GM23338 (cell line): ENCODE results near the gene ELANE. TPM values are rescaled to one million over a fixed set of nuclear protein-coding genes. Genes with fewer than 3 reads are reported as not detected.

Experiments
- ATAC-seq: fragments of 200-7000 bp; cut with Tn5 transposase; 3 replicates; pipeline ENCODE4 v1.9.1; 2020
- DNase-seq: peaks from one replicate; pipeline ENCODE4 v3.0.0-alpha.2; 2015; ENCODE audit warnings: low spot score
- H2AFZ ChIP-seq: fragments of 200-600 bp; sonication (generic); 2 replicates; pipeline ENCODE4 v1.8.0; 2016; ENCODE audit warnings: antibody characterized with exemption, mild to moderate bottlenecking, moderate library complexity
- H3F3A ChIP-seq: fragments of 200-600 bp; sonication (generic); replicated peaks from 2 replicates; pipeline ENCODE4 v1.8.0; 2017; ENCODE audit warnings: antibody characterized with exemption, mixed run types, low read depth
- H3K27ac ChIP-seq: fragments of 200-600 bp; sonication (generic); 2 replicates; pipeline ENCODE4 v1.6.1; 2016; ENCODE audit warnings: low read depth
- H3K27me3 ChIP-seq: fragments of 200-600 bp; sonication (generic); 2 replicates; pipeline ENCODE4 v1.8.0; 2016; ENCODE audit warnings: mild to moderate bottlenecking, mixed run types, moderate library complexity; ENCODE audit not compliant: insufficient read depth
- H3K36me3 ChIP-seq: fragments of 200-600 bp; sonication (generic); 2 replicates; pipeline ENCODE4 v1.8.0; 2016; ENCODE audit warnings: mild to moderate bottlenecking; ENCODE audit not compliant: insufficient read depth
- H3K4me1 ChIP-seq: fragments of 200-600 bp; sonication (generic); 2 replicates; pipeline ENCODE4 v1.8.0; 2016; ENCODE audit warnings: mild to moderate bottlenecking, moderate library complexity; ENCODE audit not compliant: insufficient read depth
- H3K4me2 ChIP-seq: fragments of 200-600 bp; sonication (generic); 2 replicates; pipeline ENCODE4 v1.7.1; 2017; ENCODE audit warnings: mixed run types
- H3K4me3 ChIP-seq: fragments of 200-600 bp; sonication (generic); 2 replicates; pipeline ENCODE4 v1.6.1; 2016; ENCODE audit warnings: mixed run types
- H3K79me2 ChIP-seq: fragments of 200-600 bp; sonication (generic); replicated peaks from 2 replicates; pipeline ENCODE4 v1.8.0; 2017; ENCODE audit warnings: mild to moderate bottlenecking; ENCODE audit not compliant: insufficient read depth
- H3K9me2 ChIP-seq: fragments of 200-600 bp; sonication (generic); 2 replicates; pipeline ENCODE4 v1.8.0; 2017; ENCODE audit not compliant: insufficient read depth
- H4K20me1 ChIP-seq: fragments of 200-600 bp; sonication (generic); replicated peaks from 2 replicates; pipeline ENCODE4 v1.8.0; 2017; ENCODE audit warnings: mild to moderate bottlenecking; ENCODE audit not compliant: insufficient read depth
- H3K27ac Mint-ChIP-seq: 2 replicates; pipeline ENCODE4 v1.8.0; 2020; ENCODE audit warnings: inconsistent platforms, mild to moderate bottlenecking, moderate library complexity, mixed read lengths
- H3K27me3 Mint-ChIP-seq: 3 replicates; pipeline ENCODE4 v1.8.0; 2022; ENCODE audit warnings: low read depth, mild to moderate bottlenecking, moderate library complexity, mixed read lengths, inconsistent platforms; ENCODE audit not compliant: insufficient read depth, poor library complexity
- H3K36me3 Mint-ChIP-seq: 3 replicates; pipeline ENCODE4 v1.8.0; 2021; ENCODE audit warnings: low read depth, mild to moderate bottlenecking, inconsistent platforms, moderate library complexity, mixed read lengths
- H3K4me1 Mint-ChIP-seq: 3 replicates; pipeline ENCODE4 v1.8.0; 2020; ENCODE audit warnings: mild to moderate bottlenecking, inconsistent platforms, mixed read lengths
- H3K4me3 Mint-ChIP-seq: 3 replicates; pipeline ENCODE4 v1.8.0; 2021; ENCODE audit warnings: moderate library complexity, mild to moderate bottlenecking, inconsistent platforms, mixed read lengths
- H3K9me3 Mint-ChIP-seq: 3 replicates; pipeline ENCODE4 v1.8.0; 2020; ENCODE audit warnings: moderate library complexity, mild to moderate bottlenecking, inconsistent platforms, mixed read lengths
- CREB1 ChIP-seq: fragments of 250-450 bp; sonication (Bioruptor Pico); IDR thresholded peaks from 2 replicates; pipeline ENCODE4 v1.5.0; 2020; ENCODE audit warnings: low read depth, mild to moderate bottlenecking, moderate library complexity
- CTCF ChIP-seq, 2 experiments: fragments of 200-600 bp in 1 of 2; sonication (generic) in 1 of 2; conservative IDR thresholded peaks; 2 replicates each; pipeline versions ENCODE4 v1.5.1 to v1.6.1; 2016 to 2017; ENCODE audit warnings: antibody characterized with exemption in 2 of 2, low read depth in 2 of 2, mild to moderate bottlenecking in 2 of 2, moderate library complexity in 1 of 2
- EZH2 ChIP-seq: fragments of 200-600 bp; sonication (generic); IDR thresholded peaks from one replicate; pipeline ENCODE4 v1.8.0; 2017; ENCODE audit warnings: antibody characterized with exemption, mild to moderate bottlenecking, low read depth; ENCODE audit not compliant: unreplicated experiment
- EZH2phosphoT487 ChIP-seq: fragments of 200-600 bp; sonication (generic); IDR thresholded peaks from one replicate; pipeline ENCODE4 v1.8.1; 2018; ENCODE audit warnings: antibody characterized with exemption; ENCODE audit not compliant: unreplicated experiment
- JUNB ChIP-seq: IDR thresholded peaks from one replicate; pipeline ENCODE4 v1.6.1; 2016; ENCODE audit warnings: antibody characterized with exemption; ENCODE audit not compliant: unreplicated experiment
- NANOG ChIP-seq: IDR thresholded peaks from 2 replicates; pipeline ENCODE4 v1.6.1; 2016; ENCODE audit warnings: antibody characterized with exemption, borderline replicate concordance
- POLR2AphosphoS5 ChIP-seq: IDR thresholded peaks from 2 replicates; pipeline ENCODE4 v1.6.1; 2016; ENCODE audit warnings: antibody characterized with exemption, low read depth
- STAT1 ChIP-seq: IDR thresholded peaks from one replicate; pipeline ENCODE4 v1.6.1; 2016; ENCODE audit warnings: antibody characterized with exemption; ENCODE audit not compliant: unreplicated experiment
- ZNF114 ChIP-seq: fragments of 250-450 bp; sonication (Bioruptor Pico); IDR thresholded peaks from 2 replicates; pipeline ENCODE4 v1.5.0; 2020; ENCODE audit warnings: mild to moderate bottlenecking, moderate library complexity
- ZNF331 ChIP-seq: fragments of 250-450 bp; sonication (Bioruptor Pico); IDR thresholded peaks from 2 replicates; pipeline ENCODE4 v1.5.0; 2020; ENCODE audit warnings: low read depth, mild to moderate bottlenecking, moderate library complexity
- polyA plus RNA-seq: library from polyadenylated mRNA; unstranded; fragments of >200 nt; fragmentation: Nextera tagmentation; extraction: Ambion mirVana; gene quantifications from 2 replicates; pipeline ENCODE4 v1.2.1, GENCODE V29; 2016
- total RNA-seq: library from RNA; depleted of rRNA; stranded (reverse); fragments of >200 nt; shearing (Covaris generic); gene quantifications from 2 replicates; pipeline ENCODE4 v1.2.3, GENCODE V29; 2014
- TF ChIP-seq, protein P1 (sequence below): IDR thresholded peaks from one replicate; pipeline ENCODE4 v1.6.1; 2018; ENCODE audit warnings: antibody characterized with exemption; ENCODE audit not compliant: unreplicated experiment
- TF ChIP-seq, protein P2 (sequence below): IDR thresholded peaks from 2 replicates; pipeline ENCODE4 v1.6.1; 2016; ENCODE audit warnings: antibody characterized with exemption
- TF ChIP-seq, protein P3 (sequence below): fragments of 250-450 bp; sonication (Bioruptor Pico); IDR thresholded peaks from 2 replicates; pipeline ENCODE4 v1.5.0; 2020; ENCODE audit warnings: mild to moderate bottlenecking, moderate library complexity

ELANE gene
- total and polyA plus RNA-seq, 2 experiments from 2014 or later = not detected

DNA sequence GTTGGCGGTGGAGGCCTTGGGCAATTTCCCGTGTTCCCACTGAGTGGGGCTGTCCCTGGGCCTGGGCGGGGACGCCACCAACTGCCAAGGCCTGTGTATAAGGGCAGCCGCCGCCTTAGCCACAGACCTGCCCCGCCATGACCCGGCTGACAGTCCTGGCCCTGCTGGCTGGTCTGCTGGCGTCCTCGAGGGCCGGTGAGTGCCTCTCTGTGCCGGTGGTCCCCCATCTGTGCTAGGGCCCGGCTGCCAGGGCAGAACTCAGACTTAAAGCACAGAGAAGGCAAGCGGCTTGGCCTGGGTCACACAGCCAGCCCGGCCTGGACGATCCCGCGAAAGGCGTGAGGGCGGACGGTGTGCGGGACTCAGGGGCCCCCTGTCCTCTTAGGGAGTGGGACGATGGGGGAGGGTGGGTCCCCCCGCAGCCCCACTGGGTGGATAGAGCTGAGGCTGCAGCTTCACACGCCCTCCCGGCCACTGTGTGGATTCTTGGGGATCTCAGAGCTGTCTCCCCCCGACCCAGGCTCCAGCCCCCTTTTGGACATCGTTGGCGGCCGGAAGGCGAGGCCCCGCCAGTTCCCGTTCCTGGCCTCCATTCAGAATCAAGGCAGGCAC lies 24.3 kb upstream of the ELANE start, which contains the start of gene AZU1:
AZU1 (plus strand) TSS at position 128 of the 612 bp plus-strand sequence; CDS start at position 138, 10 bp downstream.
- no peak; the same call in 2 of the 3 replicates for ATAC-seq
- H3K4me1 Mint-ChIP-seq = peaks cover 6% of the 10 kb centered on the region; the same call in 2 of the 3 replicates
- H3K36me3 Mint-ChIP-seq = no peaks in the 10 kb centered on the region

More for the DNA sequence above, 24.3 kb upstream of the ELANE start, which contains the start of gene AZU1:
- Histone ChIP-seq H3K27ac (no peak within 1 kb of the TSS), H3K4me3 (no peak within 1 kb of the TSS), H3K4me2 (no peak within 1 kb of the TSS), H3K9me2 (no peaks in the 10 kb centered on the region), H4K20me1 (no peaks in the 10 kb centered on the region), H2AFZ (no peak within 1 kb of the TSS), H3K27me3 (no peaks in the 10 kb centered on the region), H3F3A (no peaks in the 10 kb centered on the region), H3K36me3 (no peaks in the 10 kb centered on the region), H3K79me2 (no peaks in the 10 kb centered on the region), H3K4me1 (peaks cover 9% of the 10 kb centered on the region; the same call in 1 of the 2 replicates)
- Mint-ChIP-seq H3K9me3 (no peaks in the 10 kb centered on the region), H3K27me3 (peaks cover 6% of the 10 kb centered on the region), H3K27ac (no peak within 1 kb of the TSS), H3K4me3 (no peak within 1 kb of the TSS)
- DNase-seq = no peak
- TF ChIP-seq, protein P1, sequence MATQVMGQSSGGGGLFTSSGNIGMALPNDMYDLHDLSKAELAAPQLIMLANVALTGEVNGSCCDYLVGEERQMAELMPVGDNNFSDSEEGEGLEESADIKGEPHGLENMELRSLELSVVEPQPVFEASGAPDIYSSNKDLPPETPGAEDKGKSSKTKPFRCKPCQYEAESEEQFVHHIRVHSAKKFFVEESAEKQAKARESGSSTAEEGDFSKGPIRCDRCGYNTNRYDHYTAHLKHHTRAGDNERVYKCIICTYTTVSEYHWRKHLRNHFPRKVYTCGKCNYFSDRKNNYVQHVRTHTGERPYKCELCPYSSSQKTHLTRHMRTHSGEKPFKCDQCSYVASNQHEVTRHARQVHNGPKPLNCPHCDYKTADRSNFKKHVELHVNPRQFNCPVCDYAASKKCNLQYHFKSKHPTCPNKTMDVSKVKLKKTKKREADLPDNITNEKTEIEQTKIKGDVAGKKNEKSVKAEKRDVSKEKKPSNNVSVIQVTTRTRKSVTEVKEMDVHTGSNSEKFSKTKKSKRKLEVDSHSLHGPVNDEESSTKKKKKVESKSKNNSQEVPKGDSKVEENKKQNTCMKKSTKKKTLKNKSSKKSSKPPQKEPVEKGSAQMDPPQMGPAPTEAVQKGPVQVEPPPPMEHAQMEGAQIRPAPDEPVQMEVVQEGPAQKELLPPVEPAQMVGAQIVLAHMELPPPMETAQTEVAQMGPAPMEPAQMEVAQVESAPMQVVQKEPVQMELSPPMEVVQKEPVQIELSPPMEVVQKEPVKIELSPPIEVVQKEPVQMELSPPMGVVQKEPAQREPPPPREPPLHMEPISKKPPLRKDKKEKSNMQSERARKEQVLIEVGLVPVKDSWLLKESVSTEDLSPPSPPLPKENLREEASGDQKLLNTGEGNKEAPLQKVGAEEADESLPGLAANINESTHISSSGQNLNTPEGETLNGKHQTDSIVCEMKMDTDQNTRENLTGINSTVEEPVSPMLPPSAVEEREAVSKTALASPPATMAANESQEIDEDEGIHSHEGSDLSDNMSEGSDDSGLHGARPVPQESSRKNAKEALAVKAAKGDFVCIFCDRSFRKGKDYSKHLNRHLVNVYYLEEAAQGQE = no peak
- TF ChIP-seq EZH2phosphoT487 (no peak), ZNF114 (no peak), JUNB (no peak), ZNF331 (CRISPR knock-in tag) (no peak), NANOG (no peak), STAT1 (no peak), CTCF (conservative IDR thresholded peaks at IDR 0.05; ENCODE audit: low read depth in 2 of 2) (no peak), EZH2 (no peak), CREB1 (CRISPR knock-in tag) (no peak), POLR2AphosphoS5 (no peak)
- TF ChIP-seq, protein P2, sequence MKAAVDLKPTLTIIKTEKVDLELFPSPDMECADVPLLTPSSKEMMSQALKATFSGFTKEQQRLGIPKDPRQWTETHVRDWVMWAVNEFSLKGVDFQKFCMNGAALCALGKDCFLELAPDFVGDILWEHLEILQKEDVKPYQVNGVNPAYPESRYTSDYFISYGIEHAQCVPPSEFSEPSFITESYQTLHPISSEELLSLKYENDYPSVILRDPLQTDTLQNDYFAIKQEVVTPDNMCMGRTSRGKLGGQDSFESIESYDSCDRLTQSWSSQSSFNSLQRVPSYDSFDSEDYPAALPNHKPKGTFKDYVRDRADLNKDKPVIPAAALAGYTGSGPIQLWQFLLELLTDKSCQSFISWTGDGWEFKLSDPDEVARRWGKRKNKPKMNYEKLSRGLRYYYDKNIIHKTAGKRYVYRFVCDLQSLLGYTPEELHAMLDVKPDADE = no peak
- TF ChIP-seq, protein P3, sequence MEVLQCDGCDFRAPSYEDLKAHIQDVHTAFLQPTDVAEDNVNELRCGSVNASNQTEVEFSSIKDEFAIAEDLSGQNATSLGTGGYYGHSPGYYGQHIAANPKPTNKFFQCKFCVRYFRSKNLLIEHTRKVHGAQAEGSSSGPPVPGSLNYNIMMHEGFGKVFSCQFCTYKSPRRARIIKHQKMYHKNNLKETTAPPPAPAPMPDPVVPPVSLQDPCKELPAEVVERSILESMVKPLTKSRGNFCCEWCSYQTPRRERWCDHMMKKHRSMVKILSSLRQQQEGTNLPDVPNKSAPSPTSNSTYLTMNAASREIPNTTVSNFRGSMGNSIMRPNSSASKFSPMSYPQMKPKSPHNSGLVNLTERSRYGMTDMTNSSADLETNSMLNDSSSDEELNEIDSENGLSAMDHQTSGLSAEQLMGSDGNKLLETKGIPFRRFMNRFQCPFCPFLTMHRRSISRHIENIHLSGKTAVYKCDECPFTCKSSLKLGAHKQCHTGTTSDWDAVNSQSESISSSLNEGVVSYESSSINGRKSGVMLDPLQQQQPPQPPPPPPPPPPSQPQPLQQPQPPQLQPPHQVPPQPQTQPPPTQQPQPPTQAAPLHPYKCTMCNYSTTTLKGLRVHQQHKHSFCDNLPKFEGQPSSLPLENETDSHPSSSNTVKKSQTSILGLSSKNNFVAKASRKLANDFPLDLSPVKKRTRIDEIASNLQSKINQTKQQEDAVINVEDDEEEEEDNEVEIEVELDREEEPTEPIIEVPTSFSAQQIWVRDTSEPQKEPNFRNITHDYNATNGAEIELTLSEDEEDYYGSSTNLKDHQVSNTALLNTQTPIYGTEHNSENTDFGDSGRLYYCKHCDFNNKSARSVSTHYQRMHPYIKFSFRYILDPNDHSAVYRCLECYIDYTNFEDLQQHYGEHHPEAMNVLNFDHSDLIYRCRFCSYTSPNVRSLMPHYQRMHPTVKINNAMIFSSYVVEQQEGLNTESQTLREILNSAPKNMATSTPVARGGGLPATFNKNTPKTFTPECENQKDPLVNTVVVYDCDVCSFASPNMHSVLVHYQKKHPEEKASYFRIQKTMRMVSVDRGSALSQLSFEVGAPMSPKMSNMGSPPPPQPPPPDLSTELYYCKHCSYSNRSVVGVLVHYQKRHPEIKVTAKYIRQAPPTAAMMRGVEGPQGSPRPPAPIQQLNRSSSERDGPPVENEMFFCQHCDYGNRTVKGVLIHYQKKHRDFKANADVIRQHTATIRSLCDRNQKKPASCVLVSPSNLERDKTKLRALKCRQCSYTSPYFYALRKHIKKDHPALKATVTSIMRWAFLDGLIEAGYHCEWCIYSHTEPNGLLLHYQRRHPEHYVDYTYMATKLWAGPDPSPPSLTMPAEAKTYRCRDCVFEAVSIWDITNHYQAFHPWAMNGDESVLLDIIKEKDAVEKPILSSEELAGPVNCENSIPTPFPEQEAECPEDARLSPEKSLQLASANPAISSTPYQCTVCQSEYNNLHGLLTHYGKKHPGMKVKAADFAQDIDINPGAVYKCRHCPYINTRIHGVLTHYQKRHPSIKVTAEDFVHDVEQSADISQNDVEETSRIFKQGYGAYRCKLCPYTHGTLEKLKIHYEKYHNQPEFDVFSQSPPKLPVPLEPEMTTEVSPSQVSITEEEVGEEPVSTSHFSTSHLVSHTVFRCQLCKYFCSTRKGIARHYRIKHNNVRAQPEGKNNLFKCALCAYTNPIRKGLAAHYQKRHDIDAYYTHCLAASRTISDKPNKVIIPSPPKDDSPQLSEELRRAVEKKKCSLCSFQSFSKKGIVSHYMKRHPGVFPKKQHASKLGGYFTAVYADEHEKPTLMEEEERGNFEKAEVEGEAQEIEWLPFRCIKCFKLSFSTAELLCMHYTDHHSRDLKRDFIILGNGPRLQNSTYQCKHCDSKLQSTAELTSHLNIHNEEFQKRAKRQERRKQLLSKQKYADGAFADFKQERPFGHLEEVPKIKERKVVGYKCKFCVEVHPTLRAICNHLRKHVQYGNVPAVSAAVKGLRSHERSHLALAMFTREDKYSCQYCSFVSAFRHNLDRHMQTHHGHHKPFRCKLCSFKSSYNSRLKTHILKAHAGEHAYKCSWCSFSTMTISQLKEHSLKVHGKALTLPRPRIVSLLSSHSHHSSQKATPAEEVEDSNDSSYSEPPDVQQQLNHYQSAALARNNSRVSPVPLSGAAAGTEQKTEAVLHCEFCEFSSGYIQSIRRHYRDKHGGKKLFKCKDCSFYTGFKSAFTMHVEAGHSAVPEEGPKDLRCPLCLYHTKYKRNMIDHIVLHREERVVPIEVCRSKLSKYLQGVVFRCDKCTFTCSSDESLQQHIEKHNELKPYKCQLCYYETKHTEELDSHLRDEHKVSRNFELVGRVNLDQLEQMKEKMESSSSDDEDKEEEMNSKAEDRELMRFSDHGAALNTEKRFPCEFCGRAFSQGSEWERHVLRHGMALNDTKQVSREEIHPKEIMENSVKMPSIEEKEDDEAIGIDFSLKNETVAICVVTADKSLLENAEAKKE = no peak
